ENCODE data around the gene NOC2L. TPM values are rescaled to one million over a fixed set of nuclear protein-coding genes. Genes with fewer than 3 reads are reported as not detected.
"Not testable (repeated sequence)": the region's sequence is repeated elsewhere in the genome, so short reads cannot be mapped to it uniquely, and the experiment has no call there.

The NOC2L gene
- total RNA-seq, 1 experiment from 2014 or later, result 102 TPM

GRCh38 chr1:904310-904950 lies 54.6 kb downstream of the NOC2L start:
- DNase-seq (ENCODE audit: low read depth), result peak; percentile 77

GRCh38 chr1:903721-904271 lies 55.3 kb downstream of the NOC2L start:
- no peak for DNase-seq (ENCODE audit: low read depth)

DNA sequence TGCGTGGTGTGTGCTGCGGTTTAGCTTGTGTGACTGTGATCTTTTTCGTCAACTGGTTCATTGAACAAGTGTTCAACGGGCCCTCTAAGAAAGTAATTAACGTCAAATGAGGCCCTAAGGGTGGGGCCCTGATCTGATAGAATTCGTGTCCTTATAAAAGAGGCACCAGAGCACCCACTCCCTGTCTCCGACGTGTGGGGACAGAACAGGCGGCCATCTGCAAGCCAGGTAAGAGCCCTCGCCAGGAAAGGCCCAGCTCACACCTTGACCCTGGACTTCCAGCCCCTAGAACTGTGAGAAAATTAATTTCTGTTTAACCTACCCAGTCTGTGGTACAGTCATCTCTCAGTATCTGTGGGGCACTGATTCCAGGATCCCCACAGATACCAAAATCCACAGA lies 55.8 kb downstream of the NOC2L start:
- DNase-seq (ENCODE audit: low read depth), result no peak

- DNase-seq (ENCODE audit: low read depth), result no peak
These were observed 56.3 kb downstream of the NOC2L start for GRCh38 chr1:902802-903201.

GRCh38 chr1:901108-901859 lies 57.8 kb downstream of the NOC2L start:
- DNase-seq (ENCODE audit: low read depth), result no peak

DNA sequence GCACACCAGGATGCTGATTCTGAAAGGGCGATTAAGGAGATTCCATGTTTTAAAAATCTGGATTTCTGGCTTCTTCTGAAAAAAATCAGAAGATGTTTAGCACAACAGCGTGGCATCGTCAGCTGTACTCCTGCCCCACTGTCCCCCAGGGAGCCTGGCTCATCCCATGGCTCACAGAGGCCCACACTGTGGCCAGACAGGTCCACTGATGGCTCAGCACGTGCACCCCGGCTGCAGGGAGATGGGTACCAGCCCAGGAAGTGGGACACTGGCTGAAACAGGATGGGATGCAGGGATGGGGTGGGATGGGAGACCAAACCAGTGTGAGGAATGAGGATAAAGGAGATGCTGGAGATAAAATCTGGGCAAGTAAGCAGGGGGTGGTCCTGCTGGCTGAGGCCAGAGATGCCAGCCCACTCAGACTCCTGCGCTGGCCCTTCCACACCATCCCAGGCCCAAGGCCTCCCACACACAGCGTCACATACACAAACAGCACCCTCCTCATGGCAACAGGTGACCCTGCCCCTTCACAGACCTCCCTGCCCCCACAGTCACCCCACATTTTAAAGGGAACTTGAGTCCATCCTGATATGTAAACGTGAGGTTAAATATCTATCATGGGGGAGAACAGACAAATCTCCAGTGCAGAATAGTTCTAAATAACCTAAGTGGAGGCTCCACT lies 59.3 kb downstream of the NOC2L start:
- no peak for DNase-seq (ENCODE audit: low read depth)

DNA sequence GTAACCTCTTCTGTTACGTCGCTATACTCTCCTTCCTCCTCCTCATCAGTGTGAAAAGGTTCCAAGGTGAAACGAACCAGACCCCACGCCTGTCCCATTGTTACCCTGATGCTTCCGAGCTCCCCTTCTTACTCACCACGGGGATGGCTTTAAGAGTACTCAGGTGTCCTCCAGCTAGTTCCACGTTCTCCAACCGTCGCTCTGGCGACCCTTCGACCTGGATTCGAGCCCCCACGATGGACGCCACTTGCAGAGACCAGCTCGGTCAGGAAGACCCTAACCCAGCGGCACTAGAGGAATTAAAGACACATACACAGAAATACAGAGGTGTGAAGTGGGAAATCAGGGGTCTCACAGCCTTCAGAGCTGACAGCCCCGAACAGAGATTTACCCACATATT lies 61.1 kb downstream of the NOC2L start:
- DNase-seq (ENCODE audit: low read depth), result not testable (repeated sequence)

DNA sequence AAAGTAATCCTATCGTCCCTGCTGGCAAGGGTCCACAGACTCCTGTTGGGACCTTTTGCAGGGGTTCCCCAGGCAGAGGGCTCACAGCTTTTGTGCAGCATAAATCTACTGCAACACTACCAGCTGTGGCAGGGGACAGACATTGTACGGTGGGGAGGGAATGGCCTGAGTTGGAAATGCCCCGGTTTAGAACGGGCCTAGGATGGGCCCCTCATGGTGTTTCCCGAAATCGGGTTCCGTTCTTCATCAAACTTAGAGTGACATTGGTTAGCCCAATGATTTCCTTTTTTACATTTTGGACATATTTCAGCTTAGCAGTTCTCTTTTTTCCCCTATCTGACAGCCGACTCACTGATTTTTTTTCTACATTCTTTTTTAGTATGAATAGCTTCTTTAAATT lies 61.8 kb downstream of the NOC2L start:
- DNase-seq (ENCODE audit: low read depth), result no peak

Other genes with a start within 250 kb of the NOC2L start
- gene SAMD11, start 35.3 kb downstream of the NOC2L start, total RNA-seq (2014; rRNA removed; shearing (Covaris generic)), result 30.5 and 59.8 TPM in 2 replicates
- gene KLHL17, start 1.3 kb upstream of the NOC2L start, total RNA-seq (2014; rRNA removed; shearing (Covaris generic)), result 4.3 and 7.8 TPM in 2 replicates
- 2.4 and 4.5 TPM in 2 replicates for gene PLEKHN1, start 7.2 kb upstream of the NOC2L start, total RNA-seq (2014; rRNA removed; shearing (Covaris generic))
- 0.37 and 1.0 TPM in 2 replicates for gene PERM1, start 22.8 kb upstream of the NOC2L start, total RNA-seq (2014; rRNA removed; shearing (Covaris generic))
- gene HES4, start 40.8 kb upstream of the NOC2L start, total RNA-seq (2014; rRNA removed; shearing (Covaris generic)), result 44.1 and 51.8 TPM in 2 replicates
- 2,871 and 3,124 TPM in 2 replicates for gene ISG15, start 54.2 kb upstream of the NOC2L start, total RNA-seq (2014; rRNA removed; shearing (Covaris generic))
- gene AGRN, start 60.9 kb upstream of the NOC2L start, total RNA-seq (2014; rRNA removed; shearing (Covaris generic)), result 117 and 282 TPM in 2 replicates
- not detected in 2 replicates for gene RNF223, start 115.0 kb upstream of the NOC2L start, total RNA-seq (2014; rRNA removed; shearing (Covaris generic))
- gene C1orf159, start 156.8 kb upstream of the NOC2L start, total RNA-seq (2014; rRNA removed; shearing (Covaris generic)), result 17.4 and 17.5 TPM in 2 replicates
- not detected in 2 replicates for gene TTLL10, start 214.6 kb upstream of the NOC2L start, total RNA-seq (2014; rRNA removed; shearing (Covaris generic))
- not detected in 2 replicates for gene TNFRSF18, start 247.3 kb upstream of the NOC2L start, total RNA-seq (2014; rRNA removed; shearing (Covaris generic))